Keratinocyte (primary cell): ENCODE measurements around the gene TWIST2. TPM values are rescaled to one million over a fixed set of nuclear protein-coding genes. Genes with fewer than 3 reads are reported as not detected.

ENCODE experiments used
- DNase-seq: peaks from one replicate; pipeline ENCODE4 v3.0.0-alpha.2; 2011; ENCODE audit warnings: low read depth, missing footprints, low spot score
- FAIRE-seq: peaks from 2 replicates; lab custom pipeline; 2011; peaks lifted over from hg19 to GRCh38; lab: Jason Lieb, UNC
- H2AFZ ChIP-seq: 2 replicates; pipeline ENCODE4 v1.6.0; 2012; ENCODE audit warnings: low read length, control low read depth, inconsistent platforms; ENCODE audit not compliant: control insufficient read depth
- H3K27ac ChIP-seq: 2 replicates; pipeline ENCODE4 v1.5.1; 2011; ENCODE audit warnings: low read length; ENCODE audit not compliant: control insufficient read depth, insufficient read depth
- H3K27me3 ChIP-seq: 3 replicates; pipeline ENCODE4 v1.6.0; 2011; ENCODE audit warnings: low read length; ENCODE audit not compliant: control insufficient read depth, insufficient read depth; ENCODE audit errors: extremely low read depth
- H3K36me3 ChIP-seq, 2 experiments: 2 replicates in 1 of 2; 3 replicates in 1 of 2; pipeline ENCODE4 v1.5.1; 2011; ENCODE audit warnings: low read length in 2 of 2, mild to moderate bottlenecking in 1 of 2; ENCODE audit not compliant: control insufficient read depth in 2 of 2, insufficient read depth in 2 of 2; ENCODE audit errors: extremely low read depth in 1 of 2
- H3K4me1 ChIP-seq: 3 replicates; pipeline ENCODE4 v1.5.1; 2011; ENCODE audit warnings: low read length; ENCODE audit not compliant: control insufficient read depth, insufficient read depth; ENCODE audit errors: extremely low read depth
- H3K4me2 ChIP-seq: 3 replicates; pipeline ENCODE4 v1.6.0; 2011; ENCODE audit warnings: low read depth, low read length; ENCODE audit not compliant: control insufficient read depth, insufficient read depth; ENCODE audit errors: extremely low read depth
- H3K4me3 ChIP-seq, 3 experiments: fragments of 200-600 bp in 1 of 3; sonication (generic) in 1 of 3; 2 replicates in 2 of 3; 3 replicates in 1 of 3; pipeline ENCODE4 v1.5.1; 2011 to 2016; ENCODE audit warnings: low read length in 3 of 3, mild to moderate bottlenecking in 3 of 3, control low read depth in 2 of 3, inconsistent platforms in 1 of 3, low read depth in 1 of 3, mixed read lengths in 1 of 3, mixed run types in 1 of 3, moderate library complexity in 1 of 3; ENCODE audit not compliant: control insufficient read depth in 2 of 3, insufficient read depth in 2 of 3; ENCODE audit errors: extremely low read depth in 1 of 3
- H3K79me2 ChIP-seq: 2 replicates; pipeline ENCODE4 v1.6.0; 2012; ENCODE audit warnings: low read length; ENCODE audit not compliant: control insufficient read depth, insufficient read depth
- H3K9ac ChIP-seq: 3 replicates; pipeline ENCODE4 v1.6.0; 2011; ENCODE audit warnings: low read length; ENCODE audit not compliant: control insufficient read depth, insufficient read depth; ENCODE audit errors: extremely low read depth
- H3K9me1 ChIP-seq: 3 replicates; pipeline ENCODE4 v1.6.0; 2011; ENCODE audit warnings: low read length; ENCODE audit not compliant: control insufficient read depth, insufficient read depth; ENCODE audit errors: extremely low read depth
- H3K9me3 ChIP-seq: 2 replicates; pipeline ENCODE4 v1.5.1; 2012; ENCODE audit warnings: low read depth, low read length; ENCODE audit not compliant: control insufficient read depth
- H4K20me1 ChIP-seq: 3 replicates; pipeline ENCODE4 v1.6.0; 2011; ENCODE audit warnings: low read length; ENCODE audit not compliant: control insufficient read depth, insufficient read depth; ENCODE audit errors: extremely low read depth
- EZH2 ChIP-seq: IDR thresholded peaks from one replicate; pipeline ENCODE4 v1.6.1; 2012; ENCODE audit warnings: inconsistent platforms, mild to moderate bottlenecking, low read length, moderate library complexity
- dilution Hi-C: fragments of 300-500 bp; cut with MboI; formaldehyde crosslinking; loops from one replicate; pipeline ENCODE4 v1.7.0; 2020; ENCODE audit warnings: low sequenced_read_pairs; ENCODE audit not compliant: extremely low pct_ligation_motif_present
- polyA plus RNA-seq, 5 experiments: library from polyadenylated mRNA; depleted of rRNA in 3 of 5; stranded (reverse) in 3 of 5; stranded (forward) in 1 of 5; unstranded in 1 of 5; fragments of >200 nt; gene quantifications; 1 replicate in 1 of 5; 2 replicates in 3 of 5; 3 replicates in 1 of 5; pipeline versions ENCODE4 v1.2.1 to v1.2.3, GENCODE V29; 2011 to 2012; ENCODE audit warnings: missing spikeins in 2 of 5, low read depth in 1 of 5, low replicate concordance in 1 of 5
- TF ChIP-seq, protein P1 (sequence below), 3 experiments: IDR thresholded peaks in 1 of 3; conservative IDR thresholded peaks in 1 of 3; optimal IDR thresholded peaks in 1 of 3; 2 replicates in 2 of 3; 3 replicates in 1 of 3; pipeline versions ENCODE3 to v1.5.1; 2011; ENCODE audit warnings: low read length in 3 of 3, mild to moderate bottlenecking in 3 of 3, moderate library complexity in 2 of 3, control low read depth in 1 of 3, inconsistent platforms in 1 of 3; ENCODE audit not compliant: insufficient read depth in 2 of 3; ENCODE audit errors: extremely low read depth in 1 of 3

TWIST2 gene
- polyA plus RNA-seq, 1 donor (not counting 4 experiments of a cell fraction or from before 2014, with no cell fraction given) = 5.5 TPM

DNA sequence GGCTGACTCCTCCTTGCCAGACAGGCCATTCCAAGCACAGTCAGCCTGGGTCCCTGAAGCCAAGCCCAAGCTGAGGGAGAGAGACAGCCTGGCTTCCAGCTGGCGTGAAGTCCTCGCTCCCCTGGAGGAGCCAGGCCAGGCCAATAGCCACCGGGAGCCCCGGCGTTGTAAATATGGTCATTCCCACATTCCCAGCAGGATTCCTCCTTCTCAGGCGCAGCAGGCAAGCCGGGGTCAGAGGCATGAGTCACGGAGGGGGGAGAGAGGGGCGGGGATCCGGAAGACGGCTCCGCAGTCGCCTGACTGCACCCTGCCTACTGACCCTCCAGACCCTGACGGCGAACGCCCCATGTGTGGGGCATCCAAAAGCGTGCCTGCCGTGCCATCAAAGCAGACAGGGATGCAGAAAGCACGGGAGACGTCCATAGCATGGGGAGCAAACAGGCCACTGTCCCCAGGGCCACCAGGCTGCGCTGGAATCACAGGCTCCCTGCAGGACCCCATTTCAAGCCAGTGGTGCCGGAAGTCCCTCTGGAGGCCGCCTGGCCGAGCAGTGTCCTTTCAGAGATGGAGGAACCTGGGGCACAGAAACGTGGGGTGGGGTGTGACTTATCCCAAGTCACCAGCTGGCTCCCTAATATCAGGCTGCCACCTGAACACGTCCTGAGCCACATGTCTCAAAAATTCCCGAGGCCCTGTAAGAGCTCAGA is 48.2 kb downstream of the TWIST2 start:
- dilution Hi-C loops = no loop called here
- Histone ChIP-seq H3K27ac (no peak overlapping the region), H3K4me1 (no peaks in the 10 kb centered on the region), H2AFZ (no peak overlapping the region), H3K27me3 (peaks cover 5% of the 10 kb centered on the region), H3K4me2 (no peak overlapping the region), H4K20me1 (no peaks in the 10 kb centered on the region), H3K9me1 (no peaks in the 10 kb centered on the region), H3K4me3 (no peak overlapping the region), H3K9me3 (no peaks in the 10 kb centered on the region), H3K36me3 (no peaks in the 10 kb centered on the region), H3K79me2 (no peaks in the 10 kb centered on the region), H3K9ac (no peak overlapping the region)
- FAIRE-seq = no peak
- DNase-seq = no peak
- TF ChIP-seq, protein P1, sequence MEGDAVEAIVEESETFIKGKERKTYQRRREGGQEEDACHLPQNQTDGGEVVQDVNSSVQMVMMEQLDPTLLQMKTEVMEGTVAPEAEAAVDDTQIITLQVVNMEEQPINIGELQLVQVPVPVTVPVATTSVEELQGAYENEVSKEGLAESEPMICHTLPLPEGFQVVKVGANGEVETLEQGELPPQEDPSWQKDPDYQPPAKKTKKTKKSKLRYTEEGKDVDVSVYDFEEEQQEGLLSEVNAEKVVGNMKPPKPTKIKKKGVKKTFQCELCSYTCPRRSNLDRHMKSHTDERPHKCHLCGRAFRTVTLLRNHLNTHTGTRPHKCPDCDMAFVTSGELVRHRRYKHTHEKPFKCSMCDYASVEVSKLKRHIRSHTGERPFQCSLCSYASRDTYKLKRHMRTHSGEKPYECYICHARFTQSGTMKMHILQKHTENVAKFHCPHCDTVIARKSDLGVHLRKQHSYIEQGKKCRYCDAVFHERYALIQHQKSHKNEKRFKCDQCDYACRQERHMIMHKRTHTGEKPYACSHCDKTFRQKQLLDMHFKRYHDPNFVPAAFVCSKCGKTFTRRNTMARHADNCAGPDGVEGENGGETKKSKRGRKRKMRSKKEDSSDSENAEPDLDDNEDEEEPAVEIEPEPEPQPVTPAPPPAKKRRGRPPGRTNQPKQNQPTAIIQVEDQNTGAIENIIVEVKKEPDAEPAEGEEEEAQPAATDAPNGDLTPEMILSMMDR (optimal IDR thresholded peaks at IDR 0.05 in 1 of 3, IDR thresholded peaks at IDR 0.05 in 1 of 3, conservative IDR thresholded peaks at IDR 0.05 in 1 of 3; ENCODE audit: extremely low read depth in 1 of 3, insufficient read depth in 2 of 3, low read length in 3 of 3) = no peak
- TF ChIP-seq EZH2 = no peak

DNA sequence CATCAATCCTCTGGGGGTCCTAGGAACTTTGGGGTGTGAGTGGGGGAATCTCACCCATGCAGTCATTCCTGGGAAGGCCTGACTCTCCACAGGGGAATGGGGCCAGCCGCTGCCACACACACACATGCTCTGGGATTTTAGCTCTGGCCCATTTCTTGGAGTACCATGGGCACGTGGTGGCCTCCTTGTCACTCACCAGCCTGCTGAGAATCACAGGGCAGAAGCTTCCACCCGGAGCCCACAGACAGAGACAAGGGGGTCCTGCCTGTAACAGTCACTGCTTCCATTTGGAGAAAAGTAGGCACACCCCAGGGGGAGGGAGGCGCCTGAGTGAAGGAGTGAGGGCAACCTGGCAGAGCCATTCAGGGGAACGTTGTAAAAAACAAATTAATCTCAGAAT is 48.8 kb downstream of the TWIST2 start:
- H2AFZ ChIP-seq = no peak overlapping the region
- no peaks in the 10 kb centered on the region for H3K9me1 ChIP-seq
- no peaks in the 10 kb centered on the region for H3K36me3 ChIP-seq
- TF ChIP-seq, protein P1 (optimal IDR thresholded peaks at IDR 0.05 in 1 of 3, IDR thresholded peaks at IDR 0.05 in 1 of 3, conservative IDR thresholded peaks at IDR 0.05 in 1 of 3; ENCODE audit: extremely low read depth in 1 of 3, insufficient read depth in 2 of 3, low read length in 3 of 3) = no peak
- no peak for TF ChIP-seq EZH2
- no peaks in the 10 kb centered on the region for H4K20me1 ChIP-seq
- peaks cover 5% of the 10 kb centered on the region for H3K27me3 ChIP-seq
- FAIRE-seq (no peak), DNase-seq (no peak)
- no peaks in the 10 kb centered on the region for H3K79me2 ChIP-seq
- dilution Hi-C loops = no loop called here
- H3K9me3 ChIP-seq = no peaks in the 10 kb centered on the region
- H3K4me2 ChIP-seq = no peak overlapping the region
- no peak overlapping the region for H3K27ac ChIP-seq
- H3K4me3 ChIP-seq = no peak overlapping the region
- no peak overlapping the region for H3K9ac ChIP-seq
- no peaks in the 10 kb centered on the region for H3K4me1 ChIP-seq
